AG10803 (cell line): ENCODE measurements around the gene BLOC1S1.

Experiments
- DNase-seq: peaks from one replicate; pipeline ENCODE4 v3.0.0; 2010; ENCODE audit warnings: low read depth
- H3K4me3 ChIP-seq: 2 replicates; pipeline ENCODE4 v1.5.1; 2011; ENCODE audit warnings: mild to moderate bottlenecking, low read length, control low read depth
- TF ChIP-seq, protein P1 (sequence below): conservative IDR thresholded peaks from 2 replicates; pipeline ENCODE4 v1.5.1; 2011; ENCODE audit warnings: mild to moderate bottlenecking, low read length, control low read depth, inconsistent platforms

BLOC1S1 gene

GRCh38 chr12:55728186-55728938 lies 12.5 kb downstream of the BLOC1S1 start:
- peak overlapping the region; percentile 95 for H3K4me3 ChIP-seq
- DNase-seq: peak; percentile 62
- TF ChIP-seq, protein P1, sequence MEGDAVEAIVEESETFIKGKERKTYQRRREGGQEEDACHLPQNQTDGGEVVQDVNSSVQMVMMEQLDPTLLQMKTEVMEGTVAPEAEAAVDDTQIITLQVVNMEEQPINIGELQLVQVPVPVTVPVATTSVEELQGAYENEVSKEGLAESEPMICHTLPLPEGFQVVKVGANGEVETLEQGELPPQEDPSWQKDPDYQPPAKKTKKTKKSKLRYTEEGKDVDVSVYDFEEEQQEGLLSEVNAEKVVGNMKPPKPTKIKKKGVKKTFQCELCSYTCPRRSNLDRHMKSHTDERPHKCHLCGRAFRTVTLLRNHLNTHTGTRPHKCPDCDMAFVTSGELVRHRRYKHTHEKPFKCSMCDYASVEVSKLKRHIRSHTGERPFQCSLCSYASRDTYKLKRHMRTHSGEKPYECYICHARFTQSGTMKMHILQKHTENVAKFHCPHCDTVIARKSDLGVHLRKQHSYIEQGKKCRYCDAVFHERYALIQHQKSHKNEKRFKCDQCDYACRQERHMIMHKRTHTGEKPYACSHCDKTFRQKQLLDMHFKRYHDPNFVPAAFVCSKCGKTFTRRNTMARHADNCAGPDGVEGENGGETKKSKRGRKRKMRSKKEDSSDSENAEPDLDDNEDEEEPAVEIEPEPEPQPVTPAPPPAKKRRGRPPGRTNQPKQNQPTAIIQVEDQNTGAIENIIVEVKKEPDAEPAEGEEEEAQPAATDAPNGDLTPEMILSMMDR: no peak

DNA sequence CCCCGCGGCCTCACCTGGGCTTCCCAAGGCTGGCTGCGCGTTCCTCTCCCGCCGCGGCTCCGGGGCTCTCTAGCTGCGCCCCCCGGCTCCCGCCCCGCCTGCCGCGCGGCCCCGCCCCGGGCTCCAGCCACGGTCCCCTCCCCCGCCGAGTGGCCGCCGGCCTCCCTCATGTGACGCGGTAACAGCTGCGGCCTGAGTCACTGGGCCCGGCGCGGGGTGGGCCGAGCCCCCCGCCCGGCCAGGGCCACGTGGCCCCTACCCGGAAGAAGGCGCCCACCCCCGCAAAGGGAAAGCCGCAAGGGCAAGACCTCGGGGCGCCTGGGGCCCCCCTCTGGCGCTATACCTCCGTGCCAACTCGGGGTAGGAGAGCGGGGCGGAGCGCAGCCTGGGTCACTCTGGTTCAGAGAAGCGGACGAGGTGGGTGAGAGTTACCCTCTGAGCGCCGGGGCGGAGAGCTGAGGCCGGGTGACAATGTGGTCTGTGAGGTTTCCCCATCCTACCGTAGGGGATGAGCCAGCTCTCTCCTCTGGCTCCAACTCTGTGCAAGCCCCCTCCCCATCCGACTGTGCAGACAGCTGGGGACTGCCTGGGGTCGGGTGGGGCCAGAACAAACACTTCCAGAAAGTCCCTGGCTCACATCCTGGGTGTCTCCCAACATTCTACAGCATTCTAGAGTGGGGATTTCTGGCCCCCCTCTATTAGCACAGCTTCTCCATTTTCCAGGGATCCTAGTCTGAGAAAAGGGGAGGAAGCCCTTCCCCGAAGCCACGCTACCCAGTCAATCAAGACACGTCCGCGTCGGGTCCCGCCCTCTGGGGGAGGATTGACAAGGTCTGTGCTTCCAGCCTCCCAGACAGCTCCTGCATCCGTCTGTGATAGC lies 13.3 kb downstream of the BLOC1S1 start, which contains the start of gene CD63:
TSS of gene CD63 (minus strand) at position 71 of the 880 bp plus-strand sequence. CDS start 668 bp downstream, outside the sequence.
- peak within 1 kb of the TSS; percentile 95 for H3K4me3 ChIP-seq
- peak; percentile 89 for DNase-seq
- TF ChIP-seq, protein P1: no peak

DNA sequence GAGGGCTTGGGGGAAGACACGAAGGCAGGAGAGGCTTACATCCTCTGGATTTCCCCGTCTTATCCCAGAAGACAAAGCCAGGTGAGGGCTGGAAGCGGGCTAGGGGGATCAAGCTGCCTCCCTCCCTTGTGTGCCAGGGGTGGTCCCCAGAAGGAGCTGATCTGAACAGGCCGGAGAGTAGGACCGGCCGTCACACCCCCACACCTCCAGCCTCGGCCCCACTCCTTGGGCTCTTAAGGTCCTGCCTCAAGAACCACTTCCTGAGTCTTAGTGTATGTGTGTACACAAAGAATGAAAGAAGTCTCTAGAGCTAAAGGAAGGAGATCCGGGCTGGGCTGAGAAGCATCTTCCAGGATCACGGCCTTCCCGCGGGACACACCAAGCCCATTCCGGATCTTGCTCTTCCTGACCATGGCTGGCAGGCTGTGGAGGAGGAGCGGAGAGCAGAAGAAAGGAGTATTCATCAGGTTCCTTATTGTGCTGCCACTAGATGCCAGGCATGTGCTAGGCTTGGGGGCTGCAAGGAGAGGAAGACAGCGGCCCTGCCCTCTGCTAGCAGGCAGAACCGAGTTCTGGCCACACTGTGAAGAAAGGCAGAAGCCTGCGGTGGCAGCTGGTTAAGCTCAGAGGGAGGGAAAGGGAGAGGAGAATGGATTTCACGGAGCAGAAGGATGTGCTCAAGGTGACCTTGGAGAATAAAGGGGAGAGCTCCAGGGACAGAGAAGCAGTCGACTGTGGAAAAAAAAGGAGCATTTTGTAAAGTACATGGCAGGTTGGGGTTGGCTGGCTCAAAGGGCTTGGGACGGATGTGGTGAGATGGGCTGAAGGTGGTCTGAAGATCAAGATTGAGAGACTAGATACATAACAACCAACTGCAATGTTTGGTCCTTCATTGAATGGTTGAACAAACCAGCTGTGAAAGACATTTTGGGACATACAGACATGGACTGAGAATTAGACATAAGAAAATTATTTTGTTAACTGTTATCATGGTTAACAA lies 14.3 kb downstream of the BLOC1S1 start:
- DNase-seq: peak; percentile 62
- H3K4me3 ChIP-seq: peak overlapping the region; percentile 95
- TF ChIP-seq, protein P1: peak; percentile 25

DNA sequence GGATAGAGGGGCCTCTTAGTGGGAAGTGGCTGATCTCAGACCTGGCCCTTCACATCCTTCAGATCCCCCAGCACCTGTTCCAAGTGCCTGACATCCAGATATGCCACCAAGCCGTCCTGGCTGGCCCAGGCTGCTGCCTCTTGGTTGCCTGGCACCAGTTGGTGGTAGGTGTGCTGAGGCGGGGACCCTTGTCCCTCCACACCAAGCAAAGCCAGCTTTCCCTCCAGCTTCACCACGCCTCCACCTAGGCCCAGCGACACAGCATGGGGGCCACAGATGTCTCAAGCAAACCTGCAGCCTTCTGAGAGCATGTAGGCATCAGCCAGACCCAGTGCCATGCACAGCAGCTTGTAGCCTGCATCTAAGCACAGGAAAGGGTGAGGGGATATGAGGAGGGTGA lies 16.4 kb downstream of the BLOC1S1 start:
- TF ChIP-seq, protein P1: no peak
- H3K4me3 ChIP-seq: no peak overlapping the region
- no peak for DNase-seq

DNA sequence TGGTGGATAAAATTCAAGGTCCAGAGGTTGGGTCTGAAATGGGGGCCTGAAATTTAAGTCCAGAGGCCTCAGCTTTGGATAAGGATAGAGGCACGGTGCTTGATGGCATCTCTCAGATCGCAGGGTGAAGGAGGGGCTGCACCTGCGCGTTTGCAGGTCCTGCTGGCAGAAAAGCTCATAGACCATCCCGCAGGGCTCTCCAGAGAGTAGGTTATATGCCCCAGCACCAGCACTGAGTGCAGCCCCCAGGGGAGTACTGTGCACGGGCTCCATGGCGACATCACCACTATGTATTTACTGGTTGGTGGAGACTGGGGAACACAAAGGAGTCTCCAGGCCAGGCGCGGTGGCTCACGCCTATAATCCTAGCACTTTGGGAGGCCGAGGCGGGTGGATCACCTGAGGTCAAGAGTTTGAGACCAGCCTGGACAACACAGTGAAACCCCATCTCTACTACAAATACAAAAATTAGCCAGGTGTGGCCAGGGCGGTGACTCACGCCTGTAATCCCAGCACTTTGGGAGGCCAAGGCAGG lies 17.2 kb downstream of the BLOC1S1 start:
- TF ChIP-seq, protein P1: no peak
- no peak for DNase-seq
- H3K4me3 ChIP-seq: no peak overlapping the region

- no peak overlapping the region for H3K4me3 ChIP-seq
- DNase-seq: no peak
- TF ChIP-seq, protein P1: no peak
Measured at GRCh38 chr12:55733858-55734257, 18.0 kb downstream of the BLOC1S1 start.
